WTC11 (cell line): ENCODE measurements around the gene ZNF555. TPM values are rescaled to one million over a fixed set of nuclear protein-coding genes. Genes with fewer than 3 reads are reported as not detected.

ENCODE experiments used
- ATF1 ChIP-seq: sonication (generic); formaldehyde crosslinking; IDR thresholded peaks from 2 replicates; pipeline ENCODE4 v1.8.1; 2023; ENCODE audit warnings: mild to moderate bottlenecking, moderate library complexity, missing genetic modification reagents
- CBFB ChIP-seq: sonication (generic); formaldehyde crosslinking; IDR thresholded peaks from 2 replicates; pipeline ENCODE4 v1.8.1; 2022; ENCODE audit warnings: mild to moderate bottlenecking, low read depth, missing genetic modification reagents
- CREB1 ChIP-seq: sonication (generic); formaldehyde crosslinking; IDR thresholded peaks from 2 replicates; pipeline ENCODE4 v1.8.0; 2023; ENCODE audit warnings: mild to moderate bottlenecking, missing genetic modification reagents
- ELF4 ChIP-seq: sonication (generic); formaldehyde crosslinking; IDR thresholded peaks from 2 replicates; pipeline ENCODE4 v1.8.1; 2022; ENCODE audit warnings: low read depth, mild to moderate bottlenecking, moderate library complexity, missing genetic modification reagents
- ESRRA ChIP-seq: sonication (generic); formaldehyde crosslinking; IDR thresholded peaks from 2 replicates; pipeline ENCODE4 v1.8.1; 2022; ENCODE audit warnings: mild to moderate bottlenecking, missing genetic modification reagents, borderline replicate concordance
- GTF2I ChIP-seq: fragments of 250-450 bp; sonication (Bioruptor Pico); conservative IDR thresholded peaks from 2 replicates; pipeline ENCODE4 v1.4.0; 2021; ENCODE audit warnings: mild to moderate bottlenecking
- KAT7 ChIP-seq: sonication (generic); formaldehyde crosslinking; IDR thresholded peaks from 2 replicates; pipeline ENCODE4 v1.8.1; 2023; ENCODE audit warnings: missing genetic modification reagents, mild to moderate bottlenecking, borderline replicate concordance
- OVOL2 ChIP-seq: fragments of 250-450 bp; sonication (Bioruptor Pico); IDR thresholded peaks from 2 replicates; pipeline ENCODE4 v1.9.0; 2021; ENCODE audit warnings: mild to moderate bottlenecking, borderline replicate concordance
- PRRX2 ChIP-seq: fragments of 250-450 bp; sonication (Bioruptor Pico); IDR thresholded peaks from 2 replicates; pipeline ENCODE4 v1.8.0; 2021; ENCODE audit warnings: mild to moderate bottlenecking
- SMAD3 ChIP-seq: sonication (generic); formaldehyde crosslinking; IDR thresholded peaks from 2 replicates; pipeline ENCODE4 v1.8.0; 2022; ENCODE audit warnings: missing genetic modification reagents, mild to moderate bottlenecking, borderline replicate concordance
- SP1 ChIP-seq: sonication (generic); formaldehyde crosslinking; conservative IDR thresholded peaks from 2 replicates; pipeline ENCODE4 v1.8.1; 2022; ENCODE audit warnings: missing genetic modification reagents
- TEAD1 ChIP-seq: sonication (generic); formaldehyde crosslinking; IDR thresholded peaks from 2 replicates; pipeline ENCODE4 v1.8.0; 2022; ENCODE audit warnings: mild to moderate bottlenecking, missing genetic modification reagents
- TEAD4 ChIP-seq: sonication (generic); formaldehyde crosslinking; IDR thresholded peaks from 2 replicates; pipeline ENCODE4 v1.8.0; 2022; ENCODE audit warnings: mild to moderate bottlenecking, missing genetic modification reagents
- TP53 ChIP-seq: sonication (generic); formaldehyde crosslinking; IDR thresholded peaks from 2 replicates; pipeline ENCODE4 v1.8.1; 2023; ENCODE audit warnings: mild to moderate bottlenecking, missing genetic modification reagents
- ZBTB21 ChIP-seq: sonication (generic); formaldehyde crosslinking; IDR thresholded peaks from 2 replicates; pipeline ENCODE4 v1.8.1; 2023; ENCODE audit warnings: mild to moderate bottlenecking, missing genetic modification reagents, borderline replicate concordance
- ZNF219 ChIP-seq: sonication (generic); formaldehyde crosslinking; IDR thresholded peaks from 2 replicates; pipeline ENCODE4 v1.8.0; 2023; ENCODE audit warnings: missing genetic modification reagents, mild to moderate bottlenecking, borderline replicate concordance
- ZNF232 ChIP-seq: sonication (generic); formaldehyde crosslinking; IDR thresholded peaks from 2 replicates; pipeline ENCODE4 v1.8.0; 2022; ENCODE audit warnings: mild to moderate bottlenecking, missing genetic modification reagents
- ZNF317 ChIP-seq: sonication (generic); formaldehyde crosslinking; IDR thresholded peaks from 2 replicates; pipeline ENCODE4 v1.8.1; 2023; ENCODE audit warnings: low read depth, mild to moderate bottlenecking, moderate library complexity, missing genetic modification reagents, borderline replicate concordance
- ZNF671 ChIP-seq: fragments of 250-450 bp; sonication (Bioruptor Pico); IDR thresholded peaks from 2 replicates; pipeline ENCODE4 v1.8.0; 2021; ENCODE audit warnings: mild to moderate bottlenecking
- total RNA-seq: library from RNA; stranded (reverse); gene quantifications from 3 replicates; pipeline ENCODE4 v1.2.3, GENCODE V29; 2021
- TF ChIP-seq, protein P1 (sequence below): sonication (generic); formaldehyde crosslinking; IDR thresholded peaks from 2 replicates; pipeline ENCODE4 v1.8.0; 2023; ENCODE audit warnings: mild to moderate bottlenecking, missing genetic modification reagents
- TF ChIP-seq, protein P2 (sequence below): fragments of 250-450 bp; sonication (Bioruptor Pico); IDR thresholded peaks from 2 replicates; pipeline ENCODE4 v1.9.0; 2021; ENCODE audit warnings: mild to moderate bottlenecking
- TF ChIP-seq, protein P3 (sequence below): fragments of 250-450 bp; sonication (Bioruptor Pico); IDR thresholded peaks from 2 replicates; pipeline ENCODE4 v1.9.0; 2021; ENCODE audit warnings: mild to moderate bottlenecking, borderline replicate concordance
- TF ChIP-seq, protein P4 (sequence below): sonication (generic); formaldehyde crosslinking; IDR thresholded peaks from 2 replicates; pipeline ENCODE4 v1.8.0; 2022; ENCODE audit warnings: missing genetic modification reagents
- TF ChIP-seq, protein P5 (sequence below): sonication (generic); formaldehyde crosslinking; IDR thresholded peaks from 2 replicates; pipeline ENCODE4 v1.8.1; 2023; ENCODE audit warnings: mild to moderate bottlenecking, missing genetic modification reagents
- TF ChIP-seq, protein P6 (sequence below): sonication (generic); formaldehyde crosslinking; conservative IDR thresholded peaks from 2 replicates; pipeline ENCODE4 v1.8.1; 2023; ENCODE audit warnings: mild to moderate bottlenecking, low read depth, missing genetic modification reagents, moderate library complexity

ZNF555 gene
- total RNA-seq, 1 experiment from 2014 or later = 6.6 TPM

DNA sequence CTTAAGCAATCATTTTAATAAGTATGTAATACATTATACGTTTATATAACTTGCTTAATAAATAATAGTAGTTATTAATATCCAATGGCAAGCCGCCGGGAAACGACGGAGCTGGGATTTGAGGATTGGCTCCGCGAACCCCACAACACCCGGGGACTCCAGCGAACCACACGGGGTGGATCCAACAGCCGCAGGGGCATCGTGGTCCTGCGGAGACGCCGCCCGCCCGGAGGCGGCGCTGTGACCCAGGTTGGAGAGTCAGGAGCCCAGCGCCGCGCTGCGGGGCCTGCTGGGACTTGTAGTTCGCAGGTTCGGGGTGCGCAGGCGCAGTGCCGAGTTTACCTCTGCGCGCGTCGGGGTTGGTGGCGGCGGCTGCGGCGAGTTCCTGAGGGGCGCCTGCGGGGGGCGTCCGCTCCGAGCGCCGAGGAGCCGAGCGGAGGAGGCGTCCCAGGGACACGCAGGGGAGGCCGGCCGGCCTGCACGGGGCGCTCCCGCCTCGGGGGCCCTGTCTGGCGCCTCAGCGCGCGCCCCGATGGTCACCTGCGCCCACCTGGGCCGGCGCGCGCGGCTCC lies 21.6 kb upstream of the ZNF555 start, which contains the start of gene ZNF554 (continued):
- TF ChIP-seq, protein P1, sequence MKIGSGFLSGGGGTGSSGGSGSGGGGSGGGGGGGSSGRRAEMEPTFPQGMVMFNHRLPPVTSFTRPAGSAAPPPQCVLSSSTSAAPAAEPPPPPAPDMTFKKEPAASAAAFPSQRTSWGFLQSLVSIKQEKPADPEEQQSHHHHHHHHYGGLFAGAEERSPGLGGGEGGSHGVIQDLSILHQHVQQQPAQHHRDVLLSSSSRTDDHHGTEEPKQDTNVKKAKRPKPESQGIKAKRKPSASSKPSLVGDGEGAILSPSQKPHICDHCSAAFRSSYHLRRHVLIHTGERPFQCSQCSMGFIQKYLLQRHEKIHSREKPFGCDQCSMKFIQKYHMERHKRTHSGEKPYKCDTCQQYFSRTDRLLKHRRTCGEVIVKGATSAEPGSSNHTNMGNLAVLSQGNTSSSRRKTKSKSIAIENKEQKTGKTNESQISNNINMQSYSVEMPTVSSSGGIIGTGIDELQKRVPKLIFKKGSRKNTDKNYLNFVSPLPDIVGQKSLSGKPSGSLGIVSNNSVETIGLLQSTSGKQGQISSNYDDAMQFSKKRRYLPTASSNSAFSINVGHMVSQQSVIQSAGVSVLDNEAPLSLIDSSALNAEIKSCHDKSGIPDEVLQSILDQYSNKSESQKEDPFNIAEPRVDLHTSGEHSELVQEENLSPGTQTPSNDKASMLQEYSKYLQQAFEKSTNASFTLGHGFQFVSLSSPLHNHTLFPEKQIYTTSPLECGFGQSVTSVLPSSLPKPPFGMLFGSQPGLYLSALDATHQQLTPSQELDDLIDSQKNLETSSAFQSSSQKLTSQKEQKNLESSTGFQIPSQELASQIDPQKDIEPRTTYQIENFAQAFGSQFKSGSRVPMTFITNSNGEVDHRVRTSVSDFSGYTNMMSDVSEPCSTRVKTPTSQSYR (CRISPR knock-in tag) = no peak
- TF ChIP-seq ELF4 (CRISPR knock-in tag) (no peak), ZNF232 (no peak; the same call in 1 of the 2 replicates), TEAD1 (CRISPR knock-in tag) (peak; percentile 72; the same call in 1 of the 2 replicates), TP53 (no peak), SMAD3 (CRISPR knock-in tag) (peak; percentile 43; the same call in 1 of the 2 replicates), SP1 (CRISPR knock-in tag) (peak; percentile 77), ZNF219 (CRISPR knock-in tag) (peak; percentile 75; the same call in 1 of the 2 replicates), ZNF317 (CRISPR knock-in tag) (no peak), KAT7 (CRISPR knock-in tag) (no peak), GTF2I (CRISPR knock-in tag) (no peak), ATF1 (CRISPR knock-in tag) (no peak), CREB1 (CRISPR knock-in tag) (no peak), CBFB (CRISPR knock-in tag) (no peak), ESRRA (CRISPR knock-in tag) (0 out of 2 replicates have a peak, but pooled peaks have one; percentile 37), ZBTB21 (CRISPR knock-in tag) (no peak), OVOL2 (CRISPR knock-in tag) (no peak), TEAD4 (0 out of 2 replicates have a peak, but pooled peaks have one; percentile 29), PRRX2 (CRISPR knock-in tag) (no peak), ZNF671 (CRISPR knock-in tag) (no peak)
- TF ChIP-seq, protein P2, sequence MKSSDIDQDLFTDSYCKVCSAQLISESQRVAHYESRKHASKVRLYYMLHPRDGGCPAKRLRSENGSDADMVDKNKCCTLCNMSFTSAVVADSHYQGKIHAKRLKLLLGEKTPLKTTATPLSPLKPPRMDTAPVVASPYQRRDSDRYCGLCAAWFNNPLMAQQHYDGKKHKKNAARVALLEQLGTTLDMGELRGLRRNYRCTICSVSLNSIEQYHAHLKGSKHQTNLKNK = no peak
- TF ChIP-seq, protein P3, sequence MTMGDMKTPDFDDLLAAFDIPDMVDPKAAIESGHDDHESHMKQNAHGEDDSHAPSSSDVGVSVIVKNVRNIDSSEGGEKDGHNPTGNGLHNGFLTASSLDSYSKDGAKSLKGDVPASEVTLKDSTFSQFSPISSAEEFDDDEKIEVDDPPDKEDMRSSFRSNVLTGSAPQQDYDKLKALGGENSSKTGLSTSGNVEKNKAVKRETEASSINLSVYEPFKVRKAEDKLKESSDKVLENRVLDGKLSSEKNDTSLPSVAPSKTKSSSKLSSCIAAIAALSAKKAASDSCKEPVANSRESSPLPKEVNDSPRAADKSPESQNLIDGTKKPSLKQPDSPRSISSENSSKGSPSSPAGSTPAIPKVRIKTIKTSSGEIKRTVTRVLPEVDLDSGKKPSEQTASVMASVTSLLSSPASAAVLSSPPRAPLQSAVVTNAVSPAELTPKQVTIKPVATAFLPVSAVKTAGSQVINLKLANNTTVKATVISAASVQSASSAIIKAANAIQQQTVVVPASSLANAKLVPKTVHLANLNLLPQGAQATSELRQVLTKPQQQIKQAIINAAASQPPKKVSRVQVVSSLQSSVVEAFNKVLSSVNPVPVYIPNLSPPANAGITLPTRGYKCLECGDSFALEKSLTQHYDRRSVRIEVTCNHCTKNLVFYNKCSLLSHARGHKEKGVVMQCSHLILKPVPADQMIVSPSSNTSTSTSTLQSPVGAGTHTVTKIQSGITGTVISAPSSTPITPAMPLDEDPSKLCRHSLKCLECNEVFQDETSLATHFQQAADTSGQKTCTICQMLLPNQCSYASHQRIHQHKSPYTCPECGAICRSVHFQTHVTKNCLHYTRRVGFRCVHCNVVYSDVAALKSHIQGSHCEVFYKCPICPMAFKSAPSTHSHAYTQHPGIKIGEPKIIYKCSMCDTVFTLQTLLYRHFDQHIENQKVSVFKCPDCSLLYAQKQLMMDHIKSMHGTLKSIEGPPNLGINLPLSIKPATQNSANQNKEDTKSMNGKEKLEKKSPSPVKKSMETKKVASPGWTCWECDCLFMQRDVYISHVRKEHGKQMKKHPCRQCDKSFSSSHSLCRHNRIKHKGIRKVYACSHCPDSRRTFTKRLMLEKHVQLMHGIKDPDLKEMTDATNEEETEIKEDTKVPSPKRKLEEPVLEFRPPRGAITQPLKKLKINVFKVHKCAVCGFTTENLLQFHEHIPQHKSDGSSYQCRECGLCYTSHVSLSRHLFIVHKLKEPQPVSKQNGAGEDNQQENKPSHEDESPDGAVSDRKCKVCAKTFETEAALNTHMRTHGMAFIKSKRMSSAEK (CRISPR knock-in tag) = no peak
- TF ChIP-seq, protein P4, sequence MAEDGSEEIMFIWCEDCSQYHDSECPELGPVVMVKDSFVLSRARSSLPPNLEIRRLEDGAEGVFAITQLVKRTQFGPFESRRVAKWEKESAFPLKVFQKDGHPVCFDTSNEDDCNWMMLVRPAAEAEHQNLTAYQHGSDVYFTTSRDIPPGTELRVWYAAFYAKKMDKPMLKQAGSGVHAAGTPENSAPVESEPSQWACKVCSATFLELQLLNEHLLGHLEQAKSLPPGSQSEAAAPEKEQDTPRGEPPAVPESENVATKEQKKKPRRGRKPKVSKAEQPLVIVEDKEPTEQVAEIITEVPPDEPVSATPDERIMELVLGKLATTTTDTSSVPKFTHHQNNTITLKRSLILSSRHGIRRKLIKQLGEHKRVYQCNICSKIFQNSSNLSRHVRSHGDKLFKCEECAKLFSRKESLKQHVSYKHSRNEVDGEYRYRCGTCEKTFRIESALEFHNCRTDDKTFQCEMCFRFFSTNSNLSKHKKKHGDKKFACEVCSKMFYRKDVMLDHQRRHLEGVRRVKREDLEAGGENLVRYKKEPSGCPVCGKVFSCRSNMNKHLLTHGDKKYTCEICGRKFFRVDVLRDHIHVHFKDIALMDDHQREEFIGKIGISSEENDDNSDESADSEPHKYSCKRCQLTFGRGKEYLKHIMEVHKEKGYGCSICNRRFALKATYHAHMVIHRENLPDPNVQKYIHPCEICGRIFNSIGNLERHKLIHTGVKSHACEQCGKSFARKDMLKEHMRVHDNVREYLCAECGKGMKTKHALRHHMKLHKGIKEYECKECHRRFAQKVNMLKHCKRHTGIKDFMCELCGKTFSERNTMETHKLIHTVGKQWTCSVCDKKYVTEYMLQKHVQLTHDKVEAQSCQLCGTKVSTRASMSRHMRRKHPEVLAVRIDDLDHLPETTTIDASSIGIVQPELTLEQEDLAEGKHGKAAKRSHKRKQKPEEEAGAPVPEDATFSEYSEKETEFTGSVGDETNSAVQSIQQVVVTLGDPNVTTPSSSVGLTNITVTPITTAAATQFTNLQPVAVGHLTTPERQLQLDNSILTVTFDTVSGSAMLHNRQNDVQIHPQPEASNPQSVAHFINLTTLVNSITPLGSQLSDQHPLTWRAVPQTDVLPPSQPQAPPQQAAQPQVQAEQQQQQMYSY = peak; percentile 91
- TF ChIP-seq, protein P5, sequence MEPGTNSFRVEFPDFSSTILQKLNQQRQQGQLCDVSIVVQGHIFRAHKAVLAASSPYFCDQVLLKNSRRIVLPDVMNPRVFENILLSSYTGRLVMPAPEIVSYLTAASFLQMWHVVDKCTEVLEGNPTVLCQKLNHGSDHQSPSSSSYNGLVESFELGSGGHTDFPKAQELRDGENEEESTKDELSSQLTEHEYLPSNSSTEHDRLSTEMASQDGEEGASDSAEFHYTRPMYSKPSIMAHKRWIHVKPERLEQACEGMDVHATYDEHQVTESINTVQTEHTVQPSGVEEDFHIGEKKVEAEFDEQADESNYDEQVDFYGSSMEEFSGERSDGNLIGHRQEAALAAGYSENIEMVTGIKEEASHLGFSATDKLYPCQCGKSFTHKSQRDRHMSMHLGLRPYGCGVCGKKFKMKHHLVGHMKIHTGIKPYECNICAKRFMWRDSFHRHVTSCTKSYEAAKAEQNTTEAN (CRISPR knock-in tag) = no peak
- TF ChIP-seq, protein P6, sequence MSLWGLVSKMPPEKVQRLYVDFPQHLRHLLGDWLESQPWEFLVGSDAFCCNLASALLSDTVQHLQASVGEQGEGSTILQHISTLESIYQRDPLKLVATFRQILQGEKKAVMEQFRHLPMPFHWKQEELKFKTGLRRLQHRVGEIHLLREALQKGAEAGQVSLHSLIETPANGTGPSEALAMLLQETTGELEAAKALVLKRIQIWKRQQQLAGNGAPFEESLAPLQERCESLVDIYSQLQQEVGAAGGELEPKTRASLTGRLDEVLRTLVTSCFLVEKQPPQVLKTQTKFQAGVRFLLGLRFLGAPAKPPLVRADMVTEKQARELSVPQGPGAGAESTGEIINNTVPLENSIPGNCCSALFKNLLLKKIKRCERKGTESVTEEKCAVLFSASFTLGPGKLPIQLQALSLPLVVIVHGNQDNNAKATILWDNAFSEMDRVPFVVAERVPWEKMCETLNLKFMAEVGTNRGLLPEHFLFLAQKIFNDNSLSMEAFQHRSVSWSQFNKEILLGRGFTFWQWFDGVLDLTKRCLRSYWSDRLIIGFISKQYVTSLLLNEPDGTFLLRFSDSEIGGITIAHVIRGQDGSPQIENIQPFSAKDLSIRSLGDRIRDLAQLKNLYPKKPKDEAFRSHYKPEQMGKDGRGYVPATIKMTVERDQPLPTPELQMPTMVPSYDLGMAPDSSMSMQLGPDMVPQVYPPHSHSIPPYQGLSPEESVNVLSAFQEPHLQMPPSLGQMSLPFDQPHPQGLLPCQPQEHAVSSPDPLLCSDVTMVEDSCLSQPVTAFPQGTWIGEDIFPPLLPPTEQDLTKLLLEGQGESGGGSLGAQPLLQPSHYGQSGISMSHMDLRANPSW (CRISPR knock-in tag) = no peak
